Neural cell (in vitro differentiated cells): ENCODE results near the gene MYO9B. TPM values are rescaled to one million over a fixed set of nuclear protein-coding genes. Genes with fewer than 3 reads are reported as not detected.

ENCODE experiments used
- H2AFZ ChIP-seq: fragments of 200-600, 300-800 bp; sonication (generic), shearing (Covaris generic); 2 replicates; pipeline ENCODE4 v1.6.0; 2014; ENCODE audit warnings: low read depth, mild to moderate bottlenecking, antibody characterized with exemption, low read length, moderate library complexity
- H3F3A ChIP-seq: fragments of 200-600 bp; shearing (Covaris generic); 2 replicates; pipeline ENCODE4 v1.6.1; 2016; ENCODE audit warnings: mild to moderate bottlenecking, moderate library complexity, mixed read lengths, antibody characterized with exemption, low read length; ENCODE audit not compliant: insufficient read depth, poor library complexity, severe bottlenecking
- H3K27ac ChIP-seq: fragments of 200-600, 300-800 bp; sonication (generic), shearing (Covaris generic); 2 replicates; pipeline ENCODE4 v1.5.1; 2014; ENCODE audit warnings: mild to moderate bottlenecking, low read length, moderate library complexity
- H3K27me3 ChIP-seq: fragments of 300-800, 200-600 bp; sonication (generic), shearing (Covaris generic); 2 replicates; pipeline ENCODE4 v1.6.0; 2014; ENCODE audit warnings: mild to moderate bottlenecking, low read depth, low read length, moderate library complexity; ENCODE audit not compliant: insufficient read depth
- H3K36me3 ChIP-seq: fragments of 300-800, 200-600 bp; sonication (generic), shearing (Covaris generic); 2 replicates; pipeline ENCODE4 v1.5.1; 2014; ENCODE audit warnings: mild to moderate bottlenecking, antibody characterized with exemption, low read length, moderate library complexity; ENCODE audit not compliant: insufficient read depth
- H3K4me2 ChIP-seq: fragments of 300-800, 200-600 bp; sonication (generic), shearing (Covaris generic); 2 replicates; pipeline ENCODE4 v1.6.0; 2014; ENCODE audit warnings: mild to moderate bottlenecking, low read length
- H3K4me3 ChIP-seq: fragments of 300-800, 200-600 bp; sonication (generic), shearing (Covaris generic); 2 replicates; pipeline ENCODE4 v1.5.1; 2014; ENCODE audit warnings: mild to moderate bottlenecking, low read length, moderate library complexity
- H3K79me2 ChIP-seq: fragments of 200-600 bp; shearing (Covaris generic); replicated peaks from 2 replicates; pipeline ENCODE4 v1.6.0; 2014; ENCODE audit warnings: mild to moderate bottlenecking, low read length, moderate library complexity; ENCODE audit not compliant: insufficient read depth
- H3K9ac ChIP-seq: fragments of 300-800, 200-600 bp; sonication (generic), shearing (Covaris generic); 2 replicates; pipeline ENCODE4 v1.6.1; 2016; ENCODE audit warnings: mild to moderate bottlenecking, low read length, mixed read lengths
- H3K9me2 ChIP-seq: fragments of 200-600 bp; shearing (Covaris generic); 2 replicates; pipeline ENCODE4 v1.6.1; 2016; ENCODE audit warnings: mild to moderate bottlenecking, low read length, mixed read lengths; ENCODE audit not compliant: insufficient read depth
- H3K9me3 ChIP-seq: fragments of 200-600, 300-800 bp; sonication (generic), shearing (Covaris generic); 2 replicates; pipeline ENCODE4 v1.6.1; 2016; ENCODE audit warnings: mild to moderate bottlenecking, mixed run types, low read length, moderate library complexity, mixed read lengths
- H4K20me1 ChIP-seq: fragments of 200-600 bp; shearing (Covaris generic); 2 replicates; pipeline ENCODE4 v1.6.1; 2016; ENCODE audit warnings: mild to moderate bottlenecking, mixed run types; ENCODE audit not compliant: insufficient read depth
- EP300 ChIP-seq: fragments of 450-650 bp; conservative IDR thresholded peaks from 2 replicates; pipeline ENCODE4 v1.6.1; 2014; ENCODE audit warnings: antibody characterized with exemption, mild to moderate bottlenecking, moderate library complexity; ENCODE audit not compliant: poor library complexity, severe bottlenecking
- EZH2 ChIP-seq: fragments of 200-600, 300-800 bp; shearing (Covaris generic), sonication (generic); IDR thresholded peaks from 2 replicates; pipeline ENCODE4 v1.6.1; 2014; ENCODE audit warnings: antibody characterized with exemption, low read length, borderline replicate concordance, mild to moderate bottlenecking; ENCODE audit not compliant: insufficient read depth, poor library complexity, severe bottlenecking
- MXI1 ChIP-seq: fragments of 450-650 bp; conservative IDR thresholded peaks from 2 replicates; pipeline ENCODE4 v1.6.1; 2014; ENCODE audit warnings: antibody characterized with exemption, mild to moderate bottlenecking; ENCODE audit not compliant: poor library complexity, severe bottlenecking
- POLR2AphosphoS5 ChIP-seq: IDR thresholded peaks from 2 replicates; pipeline ENCODE4 v1.6.1; 2012
- RAD21 ChIP-seq: fragments of 450-650 bp; conservative IDR thresholded peaks from 2 replicates; pipeline ENCODE4 v1.6.1; 2014; ENCODE audit warnings: antibody characterized with exemption, mild to moderate bottlenecking, moderate library complexity
- SMC3 ChIP-seq: fragments of 450-650 bp; conservative IDR thresholded peaks from 2 replicates; pipeline ENCODE4 v1.6.1; 2014; ENCODE audit warnings: antibody characterized with exemption, mild to moderate bottlenecking, moderate library complexity; ENCODE audit not compliant: poor library complexity
- TAF1 ChIP-seq: IDR thresholded peaks from 2 replicates; pipeline ENCODE4 v1.6.1; 2012; ENCODE audit warnings: low read depth
- polyA plus RNA-seq: library from polyadenylated mRNA; depleted of rRNA; stranded (reverse); fragments of >200 nt; gene quantifications from 2 replicates; pipeline ENCODE4 v1.2.3, GENCODE V29; 2014
- TF ChIP-seq, protein P1 (sequence below): fragments of 450-650 bp; IDR thresholded peaks from 2 replicates; pipeline ENCODE4 v1.5.1; 2014; ENCODE audit warnings: antibody characterized with exemption, mild to moderate bottlenecking, moderate library complexity; ENCODE audit not compliant: poor library complexity, severe bottlenecking
- TF ChIP-seq, protein P2 (sequence below): IDR thresholded peaks from 2 replicates; pipeline ENCODE4 v1.6.1; 2012; ENCODE audit warnings: borderline replicate concordance

MYO9B gene
- polyA plus RNA-seq, 1 donor from 2014 or later: 27.2 TPM

DNA sequence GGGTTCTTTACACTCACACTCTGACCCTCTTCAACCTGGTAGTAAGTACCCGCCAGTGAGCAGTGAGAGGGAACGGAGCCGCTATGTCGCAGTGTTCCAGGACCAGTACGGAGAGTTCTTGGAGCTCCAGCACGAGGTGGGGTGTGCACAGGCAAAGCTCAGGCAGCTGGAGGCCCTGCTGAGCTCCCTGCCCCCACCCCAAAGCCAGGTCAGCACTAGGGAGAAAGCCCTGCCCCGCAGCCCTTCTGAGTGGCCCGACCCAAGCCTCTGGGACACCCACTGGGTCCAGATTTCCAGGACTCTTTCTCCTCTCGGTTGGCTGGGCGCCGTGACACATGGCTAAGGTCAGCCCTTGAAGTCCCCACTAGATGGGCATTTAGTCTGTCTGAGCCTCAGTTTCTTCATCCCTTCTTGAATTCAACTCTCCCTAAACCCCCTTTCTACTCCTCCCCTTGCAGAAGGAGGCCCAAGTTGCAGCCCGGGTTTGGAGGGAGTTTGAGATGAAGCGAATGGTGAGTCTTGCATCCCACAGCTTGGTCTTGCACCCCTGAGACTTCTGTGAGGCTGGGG, 152.3 kb downstream of the MYO9B start:
- TF ChIP-seq RAD21 (no peak), MXI1 (no peak), SMC3 (no peak), POLR2AphosphoS5 (no peak), EZH2 (no peak), TAF1 (no peak), EP300 (no peak)
- TF ChIP-seq, protein P1, sequence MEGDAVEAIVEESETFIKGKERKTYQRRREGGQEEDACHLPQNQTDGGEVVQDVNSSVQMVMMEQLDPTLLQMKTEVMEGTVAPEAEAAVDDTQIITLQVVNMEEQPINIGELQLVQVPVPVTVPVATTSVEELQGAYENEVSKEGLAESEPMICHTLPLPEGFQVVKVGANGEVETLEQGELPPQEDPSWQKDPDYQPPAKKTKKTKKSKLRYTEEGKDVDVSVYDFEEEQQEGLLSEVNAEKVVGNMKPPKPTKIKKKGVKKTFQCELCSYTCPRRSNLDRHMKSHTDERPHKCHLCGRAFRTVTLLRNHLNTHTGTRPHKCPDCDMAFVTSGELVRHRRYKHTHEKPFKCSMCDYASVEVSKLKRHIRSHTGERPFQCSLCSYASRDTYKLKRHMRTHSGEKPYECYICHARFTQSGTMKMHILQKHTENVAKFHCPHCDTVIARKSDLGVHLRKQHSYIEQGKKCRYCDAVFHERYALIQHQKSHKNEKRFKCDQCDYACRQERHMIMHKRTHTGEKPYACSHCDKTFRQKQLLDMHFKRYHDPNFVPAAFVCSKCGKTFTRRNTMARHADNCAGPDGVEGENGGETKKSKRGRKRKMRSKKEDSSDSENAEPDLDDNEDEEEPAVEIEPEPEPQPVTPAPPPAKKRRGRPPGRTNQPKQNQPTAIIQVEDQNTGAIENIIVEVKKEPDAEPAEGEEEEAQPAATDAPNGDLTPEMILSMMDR: no peak
- TF ChIP-seq, protein P2, sequence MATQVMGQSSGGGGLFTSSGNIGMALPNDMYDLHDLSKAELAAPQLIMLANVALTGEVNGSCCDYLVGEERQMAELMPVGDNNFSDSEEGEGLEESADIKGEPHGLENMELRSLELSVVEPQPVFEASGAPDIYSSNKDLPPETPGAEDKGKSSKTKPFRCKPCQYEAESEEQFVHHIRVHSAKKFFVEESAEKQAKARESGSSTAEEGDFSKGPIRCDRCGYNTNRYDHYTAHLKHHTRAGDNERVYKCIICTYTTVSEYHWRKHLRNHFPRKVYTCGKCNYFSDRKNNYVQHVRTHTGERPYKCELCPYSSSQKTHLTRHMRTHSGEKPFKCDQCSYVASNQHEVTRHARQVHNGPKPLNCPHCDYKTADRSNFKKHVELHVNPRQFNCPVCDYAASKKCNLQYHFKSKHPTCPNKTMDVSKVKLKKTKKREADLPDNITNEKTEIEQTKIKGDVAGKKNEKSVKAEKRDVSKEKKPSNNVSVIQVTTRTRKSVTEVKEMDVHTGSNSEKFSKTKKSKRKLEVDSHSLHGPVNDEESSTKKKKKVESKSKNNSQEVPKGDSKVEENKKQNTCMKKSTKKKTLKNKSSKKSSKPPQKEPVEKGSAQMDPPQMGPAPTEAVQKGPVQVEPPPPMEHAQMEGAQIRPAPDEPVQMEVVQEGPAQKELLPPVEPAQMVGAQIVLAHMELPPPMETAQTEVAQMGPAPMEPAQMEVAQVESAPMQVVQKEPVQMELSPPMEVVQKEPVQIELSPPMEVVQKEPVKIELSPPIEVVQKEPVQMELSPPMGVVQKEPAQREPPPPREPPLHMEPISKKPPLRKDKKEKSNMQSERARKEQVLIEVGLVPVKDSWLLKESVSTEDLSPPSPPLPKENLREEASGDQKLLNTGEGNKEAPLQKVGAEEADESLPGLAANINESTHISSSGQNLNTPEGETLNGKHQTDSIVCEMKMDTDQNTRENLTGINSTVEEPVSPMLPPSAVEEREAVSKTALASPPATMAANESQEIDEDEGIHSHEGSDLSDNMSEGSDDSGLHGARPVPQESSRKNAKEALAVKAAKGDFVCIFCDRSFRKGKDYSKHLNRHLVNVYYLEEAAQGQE: no peak
- no peak overlapping the region for H3K27ac ChIP-seq
- no peaks in the 10 kb centered on the region for H3K36me3 ChIP-seq
- H2AFZ ChIP-seq: no peak overlapping the region
- no peaks in the 10 kb centered on the region for H3K27me3 ChIP-seq
- no peaks in the 10 kb centered on the region for H4K20me1 ChIP-seq
- no peak overlapping the region for H3K4me3 ChIP-seq
- no peaks in the 10 kb centered on the region for H3K9me3 ChIP-seq
- no peaks in the 10 kb centered on the region for H3K79me2 ChIP-seq
- no peak overlapping the region for H3K4me2 ChIP-seq
- no peaks in the 10 kb centered on the region for H3K9me2 ChIP-seq
- H3F3A ChIP-seq: no peaks in the 10 kb centered on the region
- no peak overlapping the region for H3K9ac ChIP-seq

DNA sequence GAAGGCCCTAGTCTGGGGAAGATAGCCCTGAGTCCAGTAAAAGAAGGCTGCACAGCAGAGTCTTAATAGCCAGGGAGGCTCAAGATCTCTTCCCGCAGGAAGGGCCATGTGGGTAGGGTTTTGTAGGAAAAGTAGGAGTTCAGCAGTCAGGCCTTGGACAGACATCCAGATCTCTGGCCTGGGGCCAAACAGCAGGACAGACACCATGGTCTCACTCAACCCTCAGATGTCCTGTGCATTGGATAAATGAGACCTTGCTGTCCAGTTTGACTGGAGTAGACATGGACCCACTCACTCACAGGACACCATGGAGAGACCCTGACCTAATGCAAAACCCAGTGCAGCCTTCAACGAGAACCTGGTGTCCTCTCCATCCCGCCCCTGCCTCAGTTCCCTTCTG, 154.3 kb downstream of the MYO9B start:
- TF ChIP-seq SMC3 (no peak), MXI1 (no peak), TAF1 (no peak), POLR2AphosphoS5 (no peak)
- H3F3A ChIP-seq: no peaks in the 10 kb centered on the region
- H3K9ac ChIP-seq: no peak overlapping the region
- H3K27me3 ChIP-seq: no peaks in the 10 kb centered on the region
- no peak overlapping the region for H2AFZ ChIP-seq
- H3K4me2 ChIP-seq: no peak overlapping the region
- no peak overlapping the region for H3K27ac ChIP-seq
- no peaks in the 10 kb centered on the region for H3K36me3 ChIP-seq
- H3K4me3 ChIP-seq: no peak overlapping the region
- peaks cover 3% of the 10 kb centered on the region for H3K79me2 ChIP-seq
- H3K9me3 ChIP-seq: no peaks in the 10 kb centered on the region
- H4K20me1 ChIP-seq: no peaks in the 10 kb centered on the region
- H3K9me2 ChIP-seq: no peaks in the 10 kb centered on the region

DNA sequence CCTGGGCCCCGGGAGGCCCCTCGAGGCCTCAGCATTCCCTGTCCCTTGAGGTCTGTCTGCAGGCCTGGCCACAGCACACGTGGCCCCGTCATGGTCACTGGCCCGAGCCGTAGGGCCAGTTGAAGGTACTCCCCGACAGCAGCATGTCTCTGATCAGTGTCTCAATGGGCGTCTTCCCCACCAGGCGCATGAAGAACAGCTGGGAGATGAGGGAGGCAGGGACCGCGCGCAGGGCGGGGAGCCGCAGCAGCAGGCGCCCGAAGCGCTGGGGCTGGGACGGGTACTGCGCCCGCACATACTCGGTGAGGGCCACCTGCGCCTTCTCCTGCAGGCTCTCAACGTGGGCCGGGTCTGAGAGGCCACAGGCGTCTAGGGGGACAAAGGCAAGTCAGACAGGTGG, 156.7 kb downstream of the MYO9B start:
- H2AFZ ChIP-seq: no peak overlapping the region
- no peaks in the 10 kb centered on the region for H4K20me1 ChIP-seq
- no peaks in the 10 kb centered on the region for H3K9me3 ChIP-seq
- H3K4me3 ChIP-seq: no peak overlapping the region
- H3K9ac ChIP-seq: no peak overlapping the region
- no peaks in the 10 kb centered on the region for H3K27me3 ChIP-seq
- H3F3A ChIP-seq: no peaks in the 10 kb centered on the region
- TF ChIP-seq TAF1 (no peak), EP300 (no peak), POLR2AphosphoS5 (no peak), RAD21 (no peak), SMC3 (no peak), MXI1 (no peak), EZH2 (no peak)
- TF ChIP-seq, protein P1: no peak
- TF ChIP-seq, protein P2: no peak
- no peaks in the 10 kb centered on the region for H3K9me2 ChIP-seq
- peaks cover 3% of the 10 kb centered on the region for H3K79me2 ChIP-seq
- H3K36me3 ChIP-seq: no peaks in the 10 kb centered on the region
- H3K4me2 ChIP-seq: no peak overlapping the region
- H3K27ac ChIP-seq: no peak overlapping the region
